Testis (tissue), 3 donors: ENCODE measurements around the gene DAG1. TPM values are rescaled to one million over a fixed set of nuclear protein-coding genes. Genes with fewer than 3 reads are reported as not detected.

Experiments
- DNase-seq: peaks from one replicate; pipeline ENCODE4 v3.0.0-alpha.2; 2019
- H3K27ac ChIP-seq, 2 donors: fragments of 200-600 bp; sonication (generic); one replicate each; pipeline ENCODE4 v1.5.1; 2019
- H3K27me3 ChIP-seq: fragments of 200-600 bp; sonication (generic); one replicate; pipeline ENCODE4 v1.5.1; 2019
- H3K36me3 ChIP-seq: fragments of 200-600 bp; sonication (generic); one replicate; pipeline ENCODE4 v1.5.1; 2017; ENCODE audit warnings: low read depth; ENCODE audit errors: missing control alignments
- H3K4me1 ChIP-seq: fragments of 200-600 bp; sonication (generic); one replicate; pipeline ENCODE4 v1.5.1; 2019
- H3K4me3 ChIP-seq, 2 donors: fragments of 200-600 bp; sonication (generic); one replicate each; pipeline ENCODE4 v1.5.1; 2017 to 2019
- H3K9me3 ChIP-seq: fragments of 200-600 bp; sonication (generic); one replicate; pipeline ENCODE4 v1.5.1; 2017
- POLR2A ChIP-seq: fragments of 450-650 bp; IDR thresholded peaks from one replicate; pipeline ENCODE4 v1.6.1; 2017; ENCODE audit warnings: antibody characterized with exemption, mild to moderate bottlenecking, moderate library complexity
- WGBS, 2 donors: methylation state at CpG; one replicate each; pipeline ENCODE4 v1.1.5; 2018; 5-methylcytosine and 5-hydroxymethylcytosine counted together
- intact Hi-C: fragments of 100-400 bp; cut with DNase I; formaldehyde crosslinking; loops from one replicate; pipeline ENCODE4 v1.15.1; 2023; ENCODE audit warnings: low total_unique reads
- polyA plus RNA-seq: library from polyadenylated mRNA; stranded (reverse); fragments of 350-450 nt; fragmentation: Illumina TruSeq; extraction: RNeasy Lipid Tissue Mini Kit (QIAGEN cat#74804); gene quantifications from one replicate; pipeline ENCODE4 v1.2.3, GENCODE V29; 2014; ENCODE audit warnings: low read depth, low replicate concordance; ENCODE audit not compliant: insufficient read depth
- total RNA-seq, 2 donors: library from RNA; depleted of rRNA; stranded (reverse); fragments of >200 nt; gene quantifications; one replicate each; pipeline ENCODE4 v1.2.3, GENCODE V29; 2016
- TF ChIP-seq, protein P1 (sequence below), 3 experiments: fragments of 450-650 bp in 2 of 3; fragments of 200-600 bp in 1 of 3; sonication (generic) in 1 of 3; IDR thresholded peaks; one replicate each; pipeline ENCODE4 v1.5.1; 2016 to 2019; ENCODE audit warnings: antibody characterized with exemption in 3 of 3, mild to moderate bottlenecking in 2 of 3, moderate library complexity in 1 of 3

DAG1 gene
- total and polyA plus RNA-seq, 3 donors from 2014 or later = 85.8 to 216 (median 169) TPM

GRCh38 chr3:49509028-49509561 is 39.0 kb downstream of the DAG1 start:
- Histone ChIP-seq H3K4me1 (peaks cover 13% of the 10 kb centered on the region), H3K27me3 (no peaks in the 10 kb centered on the region), H3K4me3 (no peak overlapping the region), H3K27ac (no peak overlapping the region), H3K9me3 (no peaks in the 10 kb centered on the region), H3K36me3 (no peaks in the 10 kb centered on the region)
- WGBS, 2 donors = 38 to 44% methylated on average over 2 of the region's 2 CpGs
- intact Hi-C loops = no loop called here
- no peak for TF ChIP-seq POLR2A
- TF ChIP-seq, protein P1, sequence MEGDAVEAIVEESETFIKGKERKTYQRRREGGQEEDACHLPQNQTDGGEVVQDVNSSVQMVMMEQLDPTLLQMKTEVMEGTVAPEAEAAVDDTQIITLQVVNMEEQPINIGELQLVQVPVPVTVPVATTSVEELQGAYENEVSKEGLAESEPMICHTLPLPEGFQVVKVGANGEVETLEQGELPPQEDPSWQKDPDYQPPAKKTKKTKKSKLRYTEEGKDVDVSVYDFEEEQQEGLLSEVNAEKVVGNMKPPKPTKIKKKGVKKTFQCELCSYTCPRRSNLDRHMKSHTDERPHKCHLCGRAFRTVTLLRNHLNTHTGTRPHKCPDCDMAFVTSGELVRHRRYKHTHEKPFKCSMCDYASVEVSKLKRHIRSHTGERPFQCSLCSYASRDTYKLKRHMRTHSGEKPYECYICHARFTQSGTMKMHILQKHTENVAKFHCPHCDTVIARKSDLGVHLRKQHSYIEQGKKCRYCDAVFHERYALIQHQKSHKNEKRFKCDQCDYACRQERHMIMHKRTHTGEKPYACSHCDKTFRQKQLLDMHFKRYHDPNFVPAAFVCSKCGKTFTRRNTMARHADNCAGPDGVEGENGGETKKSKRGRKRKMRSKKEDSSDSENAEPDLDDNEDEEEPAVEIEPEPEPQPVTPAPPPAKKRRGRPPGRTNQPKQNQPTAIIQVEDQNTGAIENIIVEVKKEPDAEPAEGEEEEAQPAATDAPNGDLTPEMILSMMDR (IDR thresholded peaks at IDR 0.05) = no peak
- DNase-seq = no peak

DNA sequence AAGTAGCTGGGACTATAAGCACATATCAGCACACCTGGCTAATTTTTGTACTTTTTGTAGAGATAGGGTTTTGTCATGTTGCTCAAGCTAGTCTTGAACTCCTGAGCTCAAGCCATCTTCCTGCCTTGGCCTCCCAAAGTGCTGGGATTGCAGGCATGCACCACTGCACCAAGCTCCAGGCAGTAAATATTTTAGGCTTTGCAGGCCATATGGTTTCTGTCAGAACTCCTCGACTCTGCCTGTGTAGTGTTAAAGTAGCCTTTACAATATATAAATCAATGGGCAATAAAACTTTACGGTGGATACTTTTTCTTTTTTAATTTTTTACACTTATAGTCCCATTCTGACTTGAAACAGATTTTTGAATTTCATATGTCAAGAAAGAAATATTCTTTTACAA is 41.6 kb downstream of the DAG1 start:
- intact Hi-C loops = no loop called here
- no peak for DNase-seq
- H3K9me3 ChIP-seq = no peaks in the 10 kb centered on the region
- H3K4me3 ChIP-seq = no peak overlapping the region
- no peaks in the 10 kb centered on the region for H3K27me3 ChIP-seq
- H3K4me1 ChIP-seq = peaks cover 13% of the 10 kb centered on the region
- no peaks in the 10 kb centered on the region for H3K36me3 ChIP-seq
- no peak overlapping the region for H3K27ac ChIP-seq
- WGBS, 2 donors = 69 to 70% methylated on average over 2 of the region's 2 CpGs
- TF ChIP-seq POLR2A = no peak
- TF ChIP-seq, protein P1 (IDR thresholded peaks at IDR 0.05) = no peak

DNA sequence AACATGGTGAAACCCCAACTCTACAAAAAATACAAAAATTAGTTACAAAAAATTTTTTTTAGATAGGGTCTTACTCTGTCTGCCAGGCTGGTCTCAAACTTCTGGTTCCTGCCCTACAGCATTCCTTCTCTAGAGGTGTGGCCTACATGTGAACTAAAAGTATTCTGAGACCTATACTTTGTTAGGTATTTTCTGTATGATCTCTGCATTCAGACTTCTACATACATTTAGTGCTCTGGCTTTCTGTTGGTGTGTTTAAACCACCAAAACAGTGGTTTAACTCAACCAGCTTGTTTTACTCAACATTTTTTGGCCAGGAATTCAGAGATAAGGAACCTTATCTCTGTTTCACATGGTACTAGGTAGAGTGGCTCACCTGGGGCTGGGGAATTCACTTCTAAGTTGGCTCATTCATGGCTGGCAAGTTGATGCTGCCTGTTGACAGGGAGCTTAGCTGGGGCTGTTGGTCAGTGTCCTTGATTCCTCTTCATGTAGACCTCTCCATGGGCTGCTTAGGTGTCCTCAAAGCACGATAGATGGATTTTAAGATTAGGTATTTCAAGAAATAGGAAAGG is 42.8 kb downstream of the DAG1 start:
- H3K4me3 ChIP-seq = no peak overlapping the region
- no peaks in the 10 kb centered on the region for H3K9me3 ChIP-seq
- H3K27me3 ChIP-seq = no peaks in the 10 kb centered on the region
- no peaks in the 10 kb centered on the region for H3K36me3 ChIP-seq
- H3K27ac ChIP-seq = no peak overlapping the region
- TF ChIP-seq POLR2A = no peak
- 89 to 90% methylated on average over 1 of the region's 1 CpG for WGBS, 2 donors
- intact Hi-C loops = no loop called here
- DNase-seq = no peak
- peaks cover 13% of the 10 kb centered on the region for H3K4me1 ChIP-seq

- no peaks in the 10 kb centered on the region for H3K9me3 ChIP-seq
- H3K36me3 ChIP-seq = no peaks in the 10 kb centered on the region
- TF ChIP-seq, protein P1 (IDR thresholded peaks at IDR 0.05) = no peak
- no peak for TF ChIP-seq POLR2A
- no peaks in the 10 kb centered on the region for H3K27me3 ChIP-seq
- H3K27ac ChIP-seq = peak overlapping the region in 1 of 2 donors; percentile 60
- H3K4me1 ChIP-seq = peaks cover 13% of the 10 kb centered on the region
- intact Hi-C loops = no loop called here
- H3K4me3 ChIP-seq = no peak overlapping the region
- no peak for DNase-seq
- 35 to 64% methylated on average over 4 of the region's 4 CpGs for WGBS, 2 donors
Measured at GRCh38 chr3:49513494-49514124, 43.5 kb downstream of the DAG1 start.

- no peak for DNase-seq
- Histone ChIP-seq H3K4me3 (no peak overlapping the region), H3K36me3 (no peaks in the 10 kb centered on the region), H3K27me3 (no peaks in the 10 kb centered on the region), H3K4me1 (peaks cover 28% of the 10 kb centered on the region), H3K9me3 (no peaks in the 10 kb centered on the region), H3K27ac (no peak overlapping the region)
- 87% methylated on average over 3 of the region's 3 CpGs for WGBS, 2 donors
- TF ChIP-seq POLR2A = no peak
- TF ChIP-seq, protein P1 (IDR thresholded peaks at IDR 0.05) = no peak
- intact Hi-C loops = no loop called here
Measured at GRCh38 chr3:49518016-49518415, 47.9 kb downstream of the DAG1 start.
